ENCODE measurements around the gene ITPR2.

- TF ChIP-seq CTCF (IDR thresholded peaks at IDR 0.05) = no peak
- no peak for TF ChIP-seq POLR2A (IDR thresholded peaks at IDR 0.05)
Observed at GRCh38 chr12:26678697-26679660, 154.0 kb downstream of the ITPR2 start.

Data from adrenal gland (tissue), 5 donors.